H9 (cell line): ENCODE results near the gene FNDC3B. TPM values are rescaled to one million over a fixed set of nuclear protein-coding genes. Genes with fewer than 3 reads are reported as not detected.

ENCODE experiments used
- DNase-seq: peaks from one replicate; pipeline ENCODE4 v3.0.0-alpha.2; 2017
- H2AFZ ChIP-seq: one replicate; pipeline ENCODE4 v1.6.1; 2013; ENCODE audit warnings: mild to moderate bottlenecking, low read length, control low read depth, moderate library complexity
- H2AK5ac ChIP-seq: 2 replicates; pipeline ENCODE4 v1.6.1; 2013; ENCODE audit warnings: low read length, control low read depth, mixed read lengths; ENCODE audit not compliant: insufficient read length
- H2BK120ac ChIP-seq: one replicate; pipeline ENCODE4 v1.6.1; 2013; ENCODE audit warnings: low read depth, mild to moderate bottlenecking, low read length, control low read depth, inconsistent platforms; ENCODE audit not compliant: poor library complexity, severe bottlenecking
- H2BK12ac ChIP-seq: 2 replicates; pipeline ENCODE4 v1.6.1; 2013; ENCODE audit warnings: low read length, control low read depth, mixed read lengths, low read depth; ENCODE audit not compliant: insufficient read length
- H2BK15ac ChIP-seq: 2 replicates; pipeline ENCODE4 v1.6.1; 2013; ENCODE audit warnings: low read depth, low read length, control low read depth
- H2BK20ac ChIP-seq: one replicate; pipeline ENCODE4 v1.6.1; 2013; ENCODE audit warnings: low read depth, mild to moderate bottlenecking, low read length, control low read depth, inconsistent platforms; ENCODE audit not compliant: poor library complexity, severe bottlenecking
- H2BK5ac ChIP-seq: 2 replicates; pipeline ENCODE4 v1.6.1; 2013; ENCODE audit warnings: low read length, control low read depth, mixed read lengths; ENCODE audit not compliant: insufficient read length
- H3K14ac ChIP-seq: 2 replicates; pipeline ENCODE4 v1.6.1; 2013; ENCODE audit warnings: low read length, control low read depth; ENCODE audit not compliant: insufficient read depth
- H3K18ac ChIP-seq: 2 replicates; pipeline ENCODE4 v1.6.1; 2013; ENCODE audit warnings: low read depth, mild to moderate bottlenecking, mixed read lengths, low read length, control low read depth; ENCODE audit not compliant: insufficient read length
- H3K23ac ChIP-seq: 2 replicates; pipeline ENCODE4 v1.6.1; 2013; ENCODE audit warnings: low read length, control low read depth, mixed read lengths, low read depth; ENCODE audit not compliant: insufficient read length
- H3K23me2 ChIP-seq: 2 replicates; pipeline ENCODE4 v1.6.1; 2013; ENCODE audit warnings: low read depth, mild to moderate bottlenecking, mixed read lengths, low read length, control low read depth; ENCODE audit not compliant: insufficient read length, poor library complexity, severe bottlenecking
- H3K27ac ChIP-seq: 2 replicates; pipeline ENCODE4 v1.5.1; 2013; ENCODE audit warnings: low read length, control low read depth, mixed read lengths, low read depth; ENCODE audit not compliant: insufficient read length
- H3K27me3 ChIP-seq: 2 replicates; pipeline ENCODE4 v1.6.1; 2013; ENCODE audit warnings: low read length, control low read depth, inconsistent platforms; ENCODE audit not compliant: insufficient read depth
- H3K4ac ChIP-seq: 2 replicates; pipeline ENCODE4 v1.6.1; 2013; ENCODE audit warnings: low read depth, mild to moderate bottlenecking, control low read depth, inconsistent platforms, low read length, moderate library complexity
- H3K4me1 ChIP-seq: 2 replicates; pipeline ENCODE4 v1.6.1; 2013; ENCODE audit warnings: low read length, control low read depth, inconsistent platforms; ENCODE audit not compliant: insufficient read depth
- H3K4me2 ChIP-seq: 2 replicates; pipeline ENCODE4 v1.6.1; 2013; ENCODE audit warnings: low read length, control low read depth, mixed read lengths; ENCODE audit not compliant: insufficient read length, insufficient read depth
- H3K56ac ChIP-seq: 2 replicates; pipeline ENCODE4 v1.6.1; 2013; ENCODE audit warnings: low read depth, mild to moderate bottlenecking, mixed read lengths, low read length, control low read depth; ENCODE audit not compliant: insufficient read length
- H3K79me1 ChIP-seq: 2 replicates; pipeline ENCODE4 v1.6.1; 2013; ENCODE audit warnings: low read depth, mild to moderate bottlenecking, moderate library complexity, low read length, control low read depth, inconsistent platforms; ENCODE audit not compliant: insufficient read depth, poor library complexity, severe bottlenecking
- H3K79me2 ChIP-seq: 2 replicates; pipeline ENCODE4 v1.6.1; 2013; ENCODE audit warnings: low read length, control low read depth, inconsistent platforms; ENCODE audit not compliant: insufficient read depth
- H3K9ac ChIP-seq: 2 replicates; pipeline ENCODE4 v1.6.1; 2013; ENCODE audit warnings: low read length, control low read depth, mixed read lengths; ENCODE audit not compliant: insufficient read length; ENCODE audit errors: extremely low read depth
- H3K9me3 ChIP-seq: one replicate; pipeline ENCODE4 v1.6.1; 2013; ENCODE audit warnings: low read depth, low read length, inconsistent platforms; ENCODE audit not compliant: control insufficient read depth
- H3T11ph ChIP-seq: one replicate; pipeline ENCODE4 v1.6.1; 2013; ENCODE audit warnings: mild to moderate bottlenecking, low read length, control low read depth, inconsistent platforms
- H4K20me1 ChIP-seq: one replicate; pipeline ENCODE4 v1.6.1; 2013; ENCODE audit not compliant: control insufficient read depth, insufficient read length, insufficient read depth
- H4K5ac ChIP-seq: 2 replicates; pipeline ENCODE4 v1.6.1; 2013; ENCODE audit warnings: low read depth, mild to moderate bottlenecking, mixed read lengths, low read length, control low read depth; ENCODE audit not compliant: insufficient read length
- H4K8ac ChIP-seq: replicated peaks from 2 replicates; pipeline ENCODE4 v1.6.1; 2013; ENCODE audit warnings: low read length, control low read depth, mixed read lengths, low read depth; ENCODE audit not compliant: insufficient read length
- H4K91ac ChIP-seq: 2 replicates; pipeline ENCODE4 v1.6.1; 2013; ENCODE audit warnings: low read depth, mild to moderate bottlenecking, moderate library complexity, mixed read lengths, low read length, control low read depth; ENCODE audit not compliant: insufficient read length
- H3K27ac Mint-ChIP-seq, 3 experiments: 2 replicates in 2 of 3; 3 replicates in 1 of 3; pipeline ENCODE4 v1.8.0; 2020 to 2021; ENCODE audit warnings: mixed read lengths in 3 of 3, mild to moderate bottlenecking in 1 of 3, moderate library complexity in 1 of 3
- H3K27me3 Mint-ChIP-seq: 2 replicates; pipeline ENCODE4 v1.8.0; 2021; ENCODE audit warnings: low read depth, mild to moderate bottlenecking, moderate library complexity, mixed read lengths
- H3K36me3 Mint-ChIP-seq, 3 experiments: 2 replicates in 2 of 3; 3 replicates in 1 of 3; pipeline ENCODE4 v1.8.0; 2020 to 2021; ENCODE audit warnings: low read depth in 3 of 3, mixed read lengths in 3 of 3; ENCODE audit not compliant: insufficient read depth in 1 of 3
- H3K4me1 Mint-ChIP-seq, 2 experiments: 2 replicates each; pipeline ENCODE4 v1.8.0; 2020; ENCODE audit warnings: mixed read lengths in 2 of 2
- H3K4me3 Mint-ChIP-seq, 2 experiments: 2 replicates in 1 of 2; 3 replicates in 1 of 2; pipeline ENCODE4 v1.8.0; 2020 to 2021; ENCODE audit warnings: mild to moderate bottlenecking in 2 of 2, mixed read lengths in 2 of 2, moderate library complexity in 1 of 2
- H3K9me3 Mint-ChIP-seq, 2 experiments: 2 replicates in 1 of 2; 3 replicates in 1 of 2; pipeline ENCODE4 v1.8.0; 2020; ENCODE audit warnings: mild to moderate bottlenecking in 2 of 2, mixed read lengths in 2 of 2, moderate library complexity in 1 of 2
- CTCF ChIP-seq: fragments of 200-600 bp; sonication (generic); conservative IDR thresholded peaks from 3 replicates; pipeline ENCODE4 v1.8.0; 2021; ENCODE audit warnings: antibody characterized with exemption, mild to moderate bottlenecking
- WGBS: extraction: QIAGEN DNeasy Blood & Tissue Kit; methylation state at CpG from one replicate; pipeline ENCODE4 v1.1.7; 2013; ENCODE audit warnings: missing lambda C conversion rate, low lambda C conversion rate, mixed read lengths; ENCODE audit not compliant: insufficient read length; ENCODE audit errors: extremely low coverage; 5-methylcytosine and 5-hydroxymethylcytosine counted together
- total RNA-seq: library from RNA; stranded (reverse); gene quantifications from 2 replicates; pipeline ENCODE4 v1.2.1, GENCODE V29; 2021

Gene FNDC3B
- total RNA-seq, 1 experiment from 2014 or later = 43.8 TPM

- Histone ChIP-seq H4K5ac (no peak overlapping the region), H4K91ac (no peak overlapping the region), H3K9me3 (no peaks in the 10 kb centered on the region), H4K8ac (no peak overlapping the region), H3K4me1 (peaks cover 5% of the 10 kb centered on the region; the same call in 1 of the 2 replicates), H3K4me2 (no peak overlapping the region), H3T11ph (no peak overlapping the region), H2BK20ac (no peak overlapping the region), H2BK12ac (no peak overlapping the region), H2AK5ac (no peak overlapping the region), H3K23ac (no peak overlapping the region), H3K56ac (no peak overlapping the region), H2BK5ac (no peak overlapping the region), H3K23me2 (no peaks in the 10 kb centered on the region), H3K14ac (no peak overlapping the region), H2AFZ (no peak overlapping the region), H4K20me1 (no peaks in the 10 kb centered on the region), H3K4ac (no peak overlapping the region), H3K79me2 (no peaks in the 10 kb centered on the region; the same call in 1 of the 2 replicates), H3K27ac (no peak overlapping the region), H3K9ac (no peak overlapping the region), H2BK120ac (no peak overlapping the region), H2BK15ac (no peak overlapping the region), H3K79me1 (no peaks in the 10 kb centered on the region), H3K27me3 (no peaks in the 10 kb centered on the region), H3K18ac (no peak overlapping the region)
- H3K4me3 Mint-ChIP-seq = no peak overlapping the region
- H3K4me1 Mint-ChIP-seq = peaks cover 6 to 10% of the 10 kb centered on the region in 2 experiments
- DNase-seq = no peak
- H3K27ac Mint-ChIP-seq = no peak overlapping the region
- peaks cover 10 to 12% (median 10%) of the 10 kb centered on the region in 3 experiments; a peak in 6 of 7 replicates for H3K36me3 Mint-ChIP-seq
- no CpG with 5 or more reads among the region's 3 CpGs for WGBS
- no peaks in the 10 kb centered on the region for H3K27me3 Mint-ChIP-seq
- TF ChIP-seq CTCF = no peak
- no peaks in the 10 kb centered on the region for H3K9me3 Mint-ChIP-seq
Measured at GRCh38 chr3:172268425-172268824, 229.0 kb downstream of the FNDC3B start.
